GM21526 (cell line): ENCODE measurements around the gene KLF9.

Experiments used
- ATAC-seq: cut with Tn5 transposase; IDR thresholded peaks from one replicate; pipeline ENCODE4 v1.9.1; 2021; ENCODE audit warnings: moderate library complexity; ENCODE audit not compliant: unreplicated experiment, low FRiP score

Gene KLF9

DNA sequence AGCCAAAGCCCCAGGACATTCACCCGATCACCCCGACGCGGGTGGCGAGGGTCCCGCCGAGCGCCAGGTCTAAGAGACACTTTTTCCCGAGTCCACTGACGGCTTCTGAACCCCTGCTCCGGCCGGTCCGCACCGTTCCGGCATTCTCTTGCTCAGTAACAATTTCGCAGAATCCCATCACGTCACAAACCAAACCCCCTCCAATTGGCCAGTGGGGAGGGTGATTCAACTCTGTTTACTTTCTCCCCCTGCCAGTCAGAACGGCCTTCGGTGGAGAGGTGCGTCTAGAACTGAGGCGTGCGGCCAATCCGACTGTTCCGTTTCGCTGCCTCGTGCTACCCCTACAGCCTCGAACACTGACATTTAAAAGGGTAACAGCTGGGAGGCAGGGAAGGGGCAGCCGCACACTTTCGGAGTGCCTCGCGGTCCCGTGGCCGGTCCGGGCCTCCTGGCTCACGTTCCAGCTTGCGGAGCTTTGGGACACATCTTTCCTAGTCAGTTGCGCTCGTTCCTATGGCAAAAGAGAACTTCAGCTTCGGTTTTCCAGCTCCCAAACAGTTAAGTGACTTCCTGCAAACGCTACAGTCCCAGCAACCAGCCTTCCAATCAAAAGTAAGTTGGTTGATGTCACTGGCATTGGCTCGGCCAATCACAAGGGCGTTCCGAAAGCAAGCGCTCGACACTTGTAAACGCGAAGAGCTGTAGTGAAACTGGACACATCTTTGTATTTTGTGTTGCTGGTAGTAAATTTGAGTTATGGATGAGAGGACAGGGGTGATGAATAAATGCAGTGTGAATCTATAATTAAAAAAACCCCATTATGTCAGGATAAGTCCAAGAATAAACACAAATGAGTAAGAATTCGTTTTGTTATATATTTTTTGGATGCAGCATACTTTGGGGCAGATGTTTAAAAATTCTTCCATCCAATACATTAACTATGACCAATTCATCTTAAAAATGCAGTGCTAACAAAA lies at the start of gene KLF9:
KLF9 (minus strand) TSS at position 859 of the 977 bp plus-strand sequence. CDS start 1,294 bp downstream, outside the sequence.
- ATAC-seq, result peak; percentile 67

DNA sequence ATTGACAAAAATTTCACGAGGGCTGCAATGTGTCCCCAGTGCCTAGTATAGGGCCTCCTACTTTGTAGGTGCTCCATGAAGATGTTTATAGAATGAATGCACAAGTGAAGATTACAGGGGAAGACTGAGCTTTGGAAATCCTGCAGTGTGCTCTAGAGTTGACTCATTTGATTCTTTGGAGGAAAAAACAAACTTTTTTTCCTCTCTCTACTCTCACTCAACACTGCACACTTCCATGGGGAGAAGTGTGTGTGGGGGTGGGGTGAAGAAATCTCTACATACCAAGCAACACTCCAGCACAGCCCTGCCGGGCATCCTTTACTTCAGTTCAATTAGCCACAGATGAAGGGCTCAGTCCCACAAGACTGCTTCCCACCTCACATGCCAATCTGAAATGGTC lies 49.4 kb upstream of the KLF9 start:
- no peak for ATAC-seq

DNA sequence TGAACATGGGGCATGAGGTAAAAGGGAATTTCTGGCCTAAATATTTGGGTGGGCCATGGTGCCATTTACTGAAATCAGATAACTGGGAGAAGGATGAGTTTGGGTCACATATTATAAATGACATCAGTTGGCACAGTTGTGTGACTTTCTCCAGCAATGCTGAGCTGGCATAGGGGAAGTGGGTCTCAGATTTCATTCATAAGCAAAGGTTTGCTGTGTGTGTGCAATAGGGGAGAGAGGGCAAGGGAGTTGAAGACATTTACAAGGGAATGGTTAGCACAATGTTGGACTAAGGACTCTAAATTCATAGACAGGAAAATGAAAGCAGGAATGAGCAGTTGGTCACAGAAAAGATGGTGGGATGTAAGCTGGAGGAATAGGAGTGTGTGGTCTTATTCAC lies 47.8 kb upstream of the KLF9 start:
- ATAC-seq, result no peak

DNA sequence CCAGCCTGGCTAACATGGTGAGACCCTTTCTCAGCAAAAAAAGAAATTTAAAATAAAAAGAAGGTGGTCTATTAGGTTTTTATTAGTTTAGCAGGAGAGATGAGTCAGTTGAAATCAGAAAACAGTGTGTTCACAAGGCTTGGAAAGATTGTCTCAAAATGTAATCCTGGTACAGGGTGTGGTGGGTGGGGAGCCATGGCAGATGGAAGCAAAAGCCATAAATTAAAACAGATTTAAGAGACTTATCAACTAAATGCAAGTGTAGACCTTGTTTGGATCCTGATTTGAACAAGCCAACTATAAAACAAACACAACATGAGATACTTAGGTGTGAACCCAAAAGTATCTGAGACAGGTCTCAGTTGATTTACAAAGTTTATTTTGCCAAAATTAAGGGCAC lies 42.8 kb upstream of the KLF9 start:
- no peak for ATAC-seq

DNA sequence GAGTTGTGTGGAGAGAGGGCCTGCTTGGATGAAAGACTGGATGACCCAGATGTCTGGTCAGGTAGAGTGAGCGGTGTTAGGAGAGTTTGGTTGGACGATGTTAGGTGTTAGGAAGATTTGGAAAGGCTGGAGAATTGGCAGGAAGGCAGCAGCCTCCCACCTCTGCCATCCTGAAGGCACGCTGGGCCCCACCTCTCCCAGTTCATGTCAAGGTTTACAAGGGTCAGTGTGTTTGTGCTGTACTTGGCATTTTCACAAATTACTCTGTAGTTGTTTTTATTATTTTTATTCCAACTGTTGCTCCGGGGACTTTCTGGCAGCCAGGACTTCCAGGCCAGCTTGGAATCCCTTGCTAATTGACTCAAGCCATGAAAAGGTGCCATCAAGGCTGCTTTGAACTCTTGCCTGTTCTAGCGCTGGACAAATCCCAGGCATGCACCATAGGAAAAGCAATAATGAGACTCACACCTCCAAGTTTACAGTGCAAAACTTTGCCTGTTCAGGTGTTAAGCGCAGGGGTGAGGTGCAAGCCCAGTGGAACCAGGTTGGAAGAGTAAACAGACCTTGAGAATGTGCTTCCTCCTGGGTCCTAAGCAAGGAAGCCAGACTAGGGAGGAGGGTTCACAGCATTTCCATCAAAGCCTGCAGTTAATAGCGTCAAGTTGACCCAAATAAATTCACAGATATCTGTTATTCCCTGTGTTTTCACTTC lies 41.7 kb upstream of the KLF9 start:
- no peak for ATAC-seq

DNA sequence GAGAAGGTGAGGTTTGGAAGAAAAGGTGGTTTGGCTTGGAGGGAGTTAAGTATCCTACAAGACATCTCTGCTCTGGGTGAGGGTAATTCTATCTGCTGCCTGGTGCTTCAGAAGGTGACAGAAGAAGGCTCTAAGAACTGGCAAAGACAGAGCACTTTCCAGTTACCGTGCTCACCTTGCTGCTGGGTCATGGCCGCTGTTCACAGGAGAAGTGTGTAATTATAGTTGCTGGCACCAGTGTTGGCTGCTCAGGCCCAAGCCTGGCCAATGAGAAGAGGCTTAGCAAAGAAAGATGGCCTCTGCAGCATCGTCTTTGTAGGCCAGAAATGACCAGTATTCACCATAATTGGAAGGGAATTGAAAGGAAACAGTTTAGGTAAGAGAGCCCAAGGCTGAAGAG lies 37.9 kb upstream of the KLF9 start:
- no peak for ATAC-seq

DNA sequence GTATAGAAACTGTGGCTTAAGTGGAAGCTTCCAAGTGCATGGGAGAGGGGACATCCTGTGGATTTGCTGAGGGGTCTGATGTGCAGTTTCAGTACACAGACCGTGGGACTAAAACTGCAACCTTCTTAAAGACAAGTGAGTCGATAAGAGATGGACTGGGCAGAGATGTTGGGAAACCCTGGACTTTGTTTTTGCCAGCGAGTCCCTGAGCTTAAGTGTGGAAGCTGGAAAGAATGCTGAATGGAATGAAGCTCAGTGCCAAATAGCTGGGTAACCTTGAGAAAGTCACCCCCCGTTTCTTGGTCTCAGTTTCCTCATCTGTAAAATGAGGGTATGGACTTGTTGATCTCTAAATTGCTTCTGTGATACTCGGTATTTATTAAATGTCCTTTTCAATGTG lies 37.3 kb upstream of the KLF9 start:
- ATAC-seq, result no peak

DNA sequence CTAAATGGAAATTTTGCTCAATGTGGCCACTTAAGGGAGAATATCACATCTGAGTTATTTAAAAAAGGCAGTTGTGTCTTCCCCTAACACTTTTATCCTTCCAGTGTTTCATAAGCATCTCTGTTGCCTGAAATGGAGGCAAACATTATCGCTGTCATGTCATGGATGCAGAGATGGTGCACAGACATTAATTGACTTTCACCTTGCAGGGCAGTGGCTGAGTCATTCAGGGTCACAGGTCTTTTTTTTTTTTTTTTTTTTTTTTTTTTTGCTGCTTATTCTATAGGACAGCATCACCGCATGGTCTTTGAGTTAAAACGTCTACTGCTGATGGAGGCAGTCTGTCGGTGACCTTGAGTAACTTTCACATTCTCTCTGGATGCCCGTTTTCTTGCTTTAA lies 36.3 kb upstream of the KLF9 start:
- no peak for ATAC-seq

DNA sequence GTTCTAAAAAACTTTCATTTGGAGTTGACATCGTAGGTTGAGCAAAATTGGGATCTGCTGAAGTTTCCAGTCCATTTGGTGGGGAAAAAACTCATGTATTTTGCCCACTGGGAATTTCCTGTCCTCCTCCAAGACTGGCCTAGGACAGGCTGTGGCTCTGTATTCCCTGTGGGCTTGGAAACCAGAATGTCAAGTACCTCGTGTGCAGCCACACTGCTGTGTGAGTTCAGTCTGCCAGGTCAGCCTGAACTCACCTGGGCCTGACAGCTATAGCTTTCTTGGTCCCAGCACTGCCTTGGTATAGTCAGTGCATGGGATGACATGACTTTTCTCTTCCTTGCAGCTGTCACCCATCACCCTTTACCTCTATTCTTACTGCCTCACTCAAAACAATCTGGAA lies 35.0 kb upstream of the KLF9 start:
- ATAC-seq, result no peak

DNA sequence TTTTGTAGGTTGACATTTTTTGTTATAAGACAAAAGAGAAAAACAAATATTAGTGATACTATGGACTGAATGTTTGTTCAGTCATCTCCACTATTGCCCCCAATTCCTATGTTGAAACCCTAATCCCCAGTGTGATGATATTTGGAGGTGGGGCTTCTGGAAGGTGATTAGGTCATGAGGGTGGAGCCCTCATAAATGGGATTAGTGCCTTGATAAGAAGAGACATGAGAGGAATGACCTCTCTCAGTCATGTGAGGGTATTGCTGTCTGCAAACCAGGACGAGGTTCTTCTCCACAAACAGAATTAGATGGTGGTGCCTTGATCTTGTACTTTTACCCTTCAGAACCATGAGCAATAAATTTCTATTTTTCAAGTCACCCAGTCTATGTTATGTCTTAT lies 34.5 kb upstream of the KLF9 start:
- no peak for ATAC-seq

DNA sequence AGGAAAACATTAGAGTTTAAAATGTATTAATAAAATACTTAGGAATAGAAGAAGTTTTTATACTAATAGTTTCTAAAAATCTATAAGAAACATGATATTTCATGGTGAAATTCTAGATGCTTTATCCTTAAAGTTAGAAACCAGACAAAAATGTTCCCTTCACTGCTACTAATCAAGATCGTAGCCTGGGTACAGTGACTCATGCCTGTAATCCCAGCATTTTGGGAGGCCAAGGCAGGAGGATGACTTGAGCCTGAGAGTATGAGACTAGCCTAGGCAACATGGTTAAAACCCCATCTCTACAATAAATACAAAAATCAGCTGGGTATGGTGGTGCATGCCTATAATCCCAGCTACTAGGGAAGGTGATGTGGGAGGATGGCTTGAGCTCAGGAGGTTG lies 30.4 kb upstream of the KLF9 start:
- ATAC-seq, result no peak

DNA sequence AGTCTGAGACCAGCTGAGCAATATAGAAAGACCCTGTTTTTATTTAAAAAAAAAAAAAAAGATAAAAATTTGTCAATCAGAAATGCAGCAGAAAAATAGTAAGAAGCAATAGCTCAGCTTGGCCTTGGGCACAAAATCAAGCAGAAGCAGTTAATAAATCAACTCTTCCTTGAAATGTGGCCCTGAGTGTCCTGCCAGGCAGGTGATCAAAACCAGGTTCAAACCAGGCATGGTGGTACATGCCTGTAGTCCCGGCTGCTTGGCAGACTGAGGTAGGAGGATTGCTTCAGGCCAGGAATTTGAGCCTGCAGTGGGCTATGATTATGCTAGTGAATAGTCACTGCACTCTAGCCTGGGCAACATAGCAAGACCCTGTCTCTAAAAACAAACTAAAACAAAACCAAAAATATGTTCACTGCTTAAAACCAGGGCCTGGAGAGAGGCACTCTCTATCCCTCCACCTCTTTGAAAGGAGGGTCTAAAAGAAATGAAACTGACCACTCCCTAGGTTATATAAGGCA lies 27.9 kb upstream of the KLF9 start:
- ATAC-seq, result no peak

DNA sequence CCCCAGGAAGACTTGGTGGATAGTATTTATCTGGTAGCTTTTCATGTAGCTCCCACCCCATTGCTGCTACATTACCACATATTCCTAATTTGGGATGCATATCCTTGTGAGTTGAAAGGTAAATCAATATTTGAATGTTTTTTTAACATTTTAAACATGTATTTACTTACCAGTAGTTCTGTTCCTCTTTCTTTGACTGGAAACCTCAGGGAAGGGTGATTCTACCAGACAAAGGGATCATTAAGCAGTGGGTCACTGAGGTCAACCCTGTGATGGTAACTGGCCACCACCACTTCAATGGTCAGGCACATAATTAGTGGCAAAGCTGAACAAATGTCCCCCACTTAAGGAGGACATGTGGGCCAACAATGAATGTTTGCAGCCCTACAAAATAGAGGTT lies 27.2 kb upstream of the KLF9 start:
- no peak for ATAC-seq

DNA sequence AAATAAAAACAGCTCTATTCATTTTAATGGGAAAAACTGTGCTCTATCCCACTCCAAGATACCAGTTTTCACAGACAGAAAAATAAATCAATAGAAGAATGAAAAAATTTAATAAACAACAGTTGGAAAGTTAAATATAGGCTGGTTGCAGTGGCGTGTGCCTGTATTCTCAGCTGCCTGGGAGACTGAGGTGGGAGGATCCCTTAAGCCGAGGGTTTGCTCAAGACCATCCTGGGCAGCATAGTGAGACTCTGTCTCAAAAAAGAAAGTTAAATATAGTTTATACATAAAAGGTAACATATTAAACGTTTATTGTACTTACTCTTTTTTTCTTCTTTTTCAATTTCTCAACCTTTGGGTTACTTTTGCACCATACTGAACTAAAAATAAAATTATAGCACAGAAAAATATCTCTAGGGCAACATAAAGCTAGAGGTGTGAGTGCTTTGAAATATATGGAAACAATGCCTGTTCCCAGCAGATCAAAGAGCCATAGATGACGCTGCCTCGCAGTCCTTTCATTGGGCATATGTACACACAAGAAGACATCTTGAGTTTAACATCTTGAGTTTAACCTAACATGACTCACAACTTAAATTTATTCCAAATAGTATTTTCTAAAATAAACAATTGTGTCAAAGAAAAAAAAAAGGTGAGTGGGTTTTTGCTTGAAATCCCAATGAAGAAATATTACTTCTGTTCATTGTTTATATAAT lies 25.7 kb upstream of the KLF9 start:
- ATAC-seq, result no peak

DNA sequence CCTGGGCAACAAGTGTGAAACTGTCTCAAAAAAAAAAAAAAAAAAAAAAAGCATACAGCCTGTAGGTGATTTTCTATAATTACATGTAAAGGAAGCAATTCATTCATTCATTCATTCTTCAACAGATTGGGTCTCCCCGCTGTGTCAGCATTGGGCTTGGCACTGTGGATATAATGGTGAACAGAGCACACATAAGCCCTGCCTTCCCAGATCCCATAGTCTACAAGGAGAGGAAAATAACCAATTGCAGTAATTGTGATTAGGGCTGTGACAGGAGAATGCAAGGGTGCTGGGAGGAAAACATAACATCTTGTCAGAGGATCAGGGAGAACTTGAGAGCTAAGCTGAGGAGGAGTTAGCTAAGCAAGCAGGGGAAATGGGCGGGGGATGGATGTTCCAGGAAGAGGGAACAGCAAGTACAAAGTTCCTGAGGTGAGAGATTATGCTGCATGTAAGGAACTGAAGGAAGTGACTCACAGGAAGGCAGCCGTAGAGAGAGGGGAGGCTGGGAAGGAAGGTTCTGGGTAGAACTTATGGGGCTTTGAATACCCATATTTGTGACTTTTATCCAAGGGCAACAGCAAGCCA lies 24.0 kb upstream of the KLF9 start:
- no peak for ATAC-seq

DNA sequence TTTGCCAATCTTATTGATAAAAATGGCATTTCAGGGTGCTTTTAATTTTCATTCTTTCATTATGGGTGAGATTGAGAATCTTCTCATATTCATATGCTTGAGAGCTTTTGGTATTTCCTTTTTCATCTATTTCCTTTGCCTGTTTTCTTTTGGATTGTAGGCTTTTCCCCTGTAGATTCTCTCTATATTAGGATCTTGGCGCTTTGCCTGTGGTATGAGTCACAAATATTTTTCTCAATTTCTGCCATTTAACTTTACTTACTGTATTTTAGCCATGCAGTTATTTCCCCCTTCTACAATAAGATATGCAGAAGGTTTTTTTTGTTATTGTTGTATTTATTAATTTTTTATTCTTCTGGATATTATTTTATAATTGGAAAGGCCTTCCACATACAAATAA lies 21.5 kb upstream of the KLF9 start:
- ATAC-seq, result no peak

DNA sequence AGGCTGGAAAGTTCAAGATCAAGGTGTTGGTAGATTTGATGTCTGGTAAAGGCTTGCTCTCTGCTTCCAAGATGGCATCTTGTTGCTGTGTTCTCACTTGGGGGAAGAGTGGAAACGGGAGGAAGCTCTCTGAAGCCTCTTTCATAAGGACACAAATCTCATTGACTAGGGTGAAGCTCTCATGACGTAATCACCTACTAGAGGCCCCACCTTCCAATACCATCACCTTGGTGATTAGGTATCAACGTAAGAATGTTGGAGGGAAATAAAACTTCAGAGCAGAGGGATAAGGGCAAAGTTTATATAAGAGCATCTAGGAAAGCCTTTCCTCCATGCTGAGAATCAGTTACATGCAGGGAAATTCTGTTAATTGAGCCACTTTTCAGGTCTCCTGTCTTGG lies 15.4 kb upstream of the KLF9 start:
- ATAC-seq, result no peak

DNA sequence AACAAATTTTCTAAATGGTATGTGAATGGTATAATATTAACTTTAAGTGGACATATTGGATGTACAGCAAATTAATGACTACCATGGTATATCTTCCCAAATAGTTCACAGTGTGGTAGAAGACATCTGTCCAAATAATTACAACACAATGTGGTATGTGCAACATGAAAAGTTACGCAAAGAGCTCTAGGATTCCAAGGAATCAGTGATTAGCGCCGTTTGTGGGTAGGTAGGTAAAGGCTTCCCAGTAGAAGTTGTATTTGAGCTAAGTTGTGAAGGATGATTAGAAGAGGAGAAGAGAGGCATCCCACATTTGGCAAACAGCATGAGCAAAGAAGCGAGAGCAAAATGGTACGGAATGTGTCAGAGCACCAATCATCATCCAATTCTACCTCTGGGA lies 14.3 kb upstream of the KLF9 start:
- no peak for ATAC-seq

DNA sequence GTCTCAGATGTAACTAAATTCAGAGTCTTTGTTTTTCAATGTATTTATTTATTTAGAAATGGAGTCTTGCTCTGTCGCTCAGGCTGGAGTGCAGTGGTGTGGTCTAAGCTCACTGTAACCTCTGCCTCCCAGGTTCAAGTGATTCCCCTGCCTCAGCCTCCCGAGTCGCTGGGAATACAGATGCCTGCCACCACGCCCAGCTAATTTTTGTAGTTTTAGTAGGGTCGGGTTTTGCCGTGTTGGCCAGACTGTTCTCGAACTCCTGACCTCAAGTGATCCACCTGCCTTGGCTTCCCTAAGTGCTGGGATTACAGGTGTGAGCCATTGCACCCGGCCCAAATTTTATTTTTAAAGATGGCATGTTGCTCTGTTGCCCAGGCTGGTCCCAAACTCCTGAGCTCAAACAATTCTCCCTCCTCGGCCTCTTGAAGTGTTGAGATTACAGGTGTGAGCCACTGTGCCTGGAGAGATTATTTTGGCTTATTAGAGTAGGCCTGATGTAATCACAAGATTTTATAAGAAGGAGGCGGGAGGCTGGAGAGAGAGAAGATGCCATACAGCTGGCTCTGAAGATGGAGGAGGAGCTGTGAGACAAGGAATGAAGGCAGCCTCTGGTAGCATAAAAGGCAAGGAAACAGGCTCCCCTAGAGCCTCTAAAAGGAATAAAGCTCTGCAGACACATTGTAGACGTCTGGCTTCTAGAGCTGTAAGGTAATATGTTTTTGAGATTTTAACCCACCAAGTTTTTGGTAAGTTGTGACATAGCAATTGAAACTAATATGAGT lies 12.9 kb upstream of the KLF9 start:
- ATAC-seq, result no peak

DNA sequence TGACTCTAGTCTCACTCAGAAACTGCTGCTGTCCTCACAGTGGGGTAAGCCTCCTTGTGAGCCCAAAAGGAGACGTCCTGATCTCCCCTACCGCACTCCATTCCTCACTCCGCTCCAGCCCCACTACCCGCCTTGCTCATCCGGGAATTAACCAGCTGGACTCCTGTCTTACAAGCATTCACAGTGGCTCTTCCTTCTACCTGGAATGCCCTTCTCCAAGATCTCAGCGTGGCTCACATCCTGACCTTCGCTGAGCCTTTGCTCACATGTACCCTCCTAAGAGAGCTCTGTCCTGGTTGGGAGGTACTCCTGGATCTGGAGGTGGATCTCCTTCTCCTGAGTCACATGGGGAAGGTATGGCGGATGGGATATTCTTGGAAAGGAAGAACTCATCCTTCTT lies 10.7 kb upstream of the KLF9 start:
- ATAC-seq, result no peak
